Spleen (tissue), 7 donors: ENCODE results near the gene PRR3.

ENCODE experiments used
- CTCF ChIP-seq, 11 experiments: fragments of 200-600 bp in 7 of 11; fragments of 450-650 bp in 4 of 11; sonication (generic) in 4 of 11; IDR thresholded peaks in 8 of 11; conservative IDR thresholded peaks in 3 of 11; 1 replicate in 7 of 11; 2 replicates in 4 of 11; pipeline versions ENCODE4 v1.4.0 to v1.8.0; 2016 to 2021; ENCODE audit warnings: antibody characterized with exemption in 11 of 11, inconsistent platforms in 4 of 11, mild to moderate bottlenecking in 1 of 11
- POLR2A ChIP-seq, 3 donors: fragments of 450-650 bp; IDR thresholded peaks; one replicate each; pipeline ENCODE4 v1.5.1; 2017; ENCODE audit warnings: antibody characterized with exemption in 3 of 3, mild to moderate bottlenecking in 1 of 3
- POLR2AphosphoS5 ChIP-seq, 3 donors: sonication (generic); formaldehyde crosslinking; IDR thresholded peaks; one replicate each; pipeline ENCODE4 v1.5.1; 2017; ENCODE audit warnings: antibody characterized with exemption in 3 of 3
- donor health status: DM: no; HTN: no; CAD: no; lungs with moderate emphysema.
- donor health status: DM: no; HTN: no; CAD: no.
- donor health status: DM: no; HTN: no; CAD: no.

- TF ChIP-seq CTCF (IDR thresholded peaks at IDR 0.05 in 8 of 11, conservative IDR thresholded peaks at IDR 0.05 in 3 of 11): no peak
- TF ChIP-seq POLR2AphosphoS5 (IDR thresholded peaks at IDR 0.05): no peak
- TF ChIP-seq POLR2A (IDR thresholded peaks at IDR 0.05): no peak
Measured at GRCh38 chr6:30542404-30542725, 14.7 kb upstream of the PRR3 start.
